HG03064 (cell line): Measurements from ENCODE around the gene USP37.

Source experiments
- ATAC-seq: cut with Tn5 transposase; IDR thresholded peaks from one replicate; pipeline ENCODE4 v1.9.1; 2021; ENCODE audit warnings: low read depth; ENCODE audit not compliant: unreplicated experiment

The USP37 gene

DNA sequence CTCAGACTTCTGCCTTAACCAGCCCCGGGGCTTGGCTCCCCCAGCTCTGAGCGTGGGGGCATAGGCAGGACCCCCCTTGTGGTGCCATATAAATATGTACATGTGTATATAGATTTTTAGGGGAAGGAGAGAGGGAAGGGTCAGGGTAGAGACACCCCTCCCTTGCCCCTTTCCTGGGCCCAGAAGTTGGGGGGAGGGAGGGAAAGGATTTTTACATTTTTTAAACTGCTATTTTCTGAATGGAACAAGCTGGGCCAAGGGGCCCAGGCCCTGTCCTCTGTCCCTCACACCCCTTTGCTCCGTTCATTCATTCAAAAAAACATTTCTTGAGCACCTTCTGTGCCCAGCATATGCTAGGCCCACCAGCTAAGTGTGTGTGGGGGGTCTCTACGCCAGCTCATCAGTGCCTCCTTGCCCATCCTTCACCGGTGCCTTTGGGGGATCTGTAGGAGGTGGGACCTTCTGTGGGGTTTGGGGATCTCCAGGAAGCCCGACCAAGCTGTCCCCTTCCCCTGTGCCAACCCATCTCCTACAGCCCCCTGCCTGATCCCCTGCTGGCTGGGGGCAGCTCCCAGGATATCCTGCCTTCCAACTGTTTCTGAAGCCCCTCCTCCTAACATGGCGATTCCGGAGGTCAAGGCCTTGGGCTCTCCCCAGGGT, 162.9 kb downstream of the USP37 start:
- no peak for ATAC-seq

DNA sequence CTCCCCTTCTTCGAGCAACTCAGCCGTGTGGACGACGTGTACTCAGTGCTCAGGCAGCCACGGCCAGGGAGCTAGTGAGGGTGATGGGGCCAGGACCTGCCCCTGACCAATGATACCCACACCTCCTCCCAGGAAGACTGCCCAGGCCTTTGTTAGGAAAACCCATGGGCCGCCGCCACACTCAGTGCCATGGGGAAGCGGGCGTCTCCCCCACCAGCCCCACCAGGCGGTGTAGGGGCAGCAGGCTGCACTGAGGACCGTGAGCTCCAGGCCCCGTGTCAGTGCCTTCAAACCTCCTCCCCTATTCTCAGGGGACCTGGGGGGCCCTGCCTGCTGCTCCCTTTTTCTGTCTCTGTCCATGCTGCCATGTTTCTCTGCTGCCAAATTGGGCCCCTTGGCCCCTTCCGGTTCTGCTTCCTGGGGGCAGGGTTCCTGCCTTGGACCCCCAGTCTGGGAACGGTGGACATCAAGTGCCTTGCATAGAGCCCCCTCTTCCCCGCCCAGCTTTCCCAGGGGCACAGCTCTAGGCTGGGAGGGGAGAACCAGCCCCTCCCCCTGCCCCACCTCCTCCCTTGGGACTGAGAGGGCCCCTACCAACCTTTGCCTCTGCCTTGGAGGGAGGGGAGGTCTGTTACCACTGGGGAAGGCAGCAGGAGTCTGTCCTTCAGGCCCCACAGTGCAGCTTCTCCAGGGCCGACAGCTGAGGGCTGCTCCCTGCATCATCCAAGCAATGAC, 163.6 kb downstream of the USP37 start:
- no peak for ATAC-seq

DNA sequence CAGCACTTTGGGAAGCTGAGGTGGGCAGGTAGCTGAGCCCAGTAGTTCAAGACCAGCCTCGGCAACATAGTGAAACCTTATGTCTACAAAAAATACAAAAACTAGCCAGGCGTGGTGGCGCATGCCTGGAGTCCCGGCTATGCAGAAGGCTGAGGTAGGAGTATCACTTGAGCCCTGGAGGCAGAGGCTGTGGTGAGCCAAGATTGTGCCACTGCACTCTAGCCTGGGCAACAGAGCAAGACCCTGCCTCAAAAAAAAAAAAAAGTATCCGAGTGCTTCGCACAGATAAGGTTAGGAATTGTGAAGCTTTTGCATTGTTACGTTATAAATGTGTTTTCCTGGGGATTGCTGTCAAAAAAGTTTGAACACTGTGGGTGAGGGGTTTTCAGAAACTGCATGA, 164.3 kb downstream of the USP37 start:
- ATAC-seq = no peak

GRCh38 chr2:218402911-218403411, 165.2 kb downstream of the USP37 start:
- no peak for ATAC-seq

GRCh38 chr2:218402491-218402901, 165.7 kb downstream of the USP37 start:
- no peak for ATAC-seq

DNA sequence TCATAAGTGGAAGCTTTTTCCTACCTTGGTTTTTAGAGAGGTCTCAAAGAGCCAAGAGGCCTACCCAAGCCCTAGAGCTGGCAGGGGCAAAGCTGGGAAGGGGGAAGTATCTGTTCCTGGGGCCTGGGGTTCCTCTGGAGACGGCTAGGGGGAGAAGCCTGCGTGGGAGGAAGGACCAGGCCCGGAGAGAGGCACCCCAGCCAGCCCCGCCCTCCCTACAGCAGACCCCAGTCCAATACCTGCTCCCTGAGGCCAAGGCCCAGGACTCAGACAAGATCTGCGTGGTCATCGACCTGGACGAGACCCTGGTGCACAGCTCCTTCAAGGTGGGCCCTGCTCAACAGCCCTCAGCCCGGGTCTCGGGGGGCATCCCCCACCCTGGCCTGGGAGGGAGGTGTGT, 166.3 kb downstream of the USP37 start:
- no peak for ATAC-seq

GRCh38 chr2:218400930-218401881, 166.9 kb downstream of the USP37 start:
- no peak for ATAC-seq
